Body of pancreas (tissue), 4 donors: ENCODE measurements around the gene SLC19A1.

Source experiments
- CTCF ChIP-seq, 7 experiments: fragments of 450-650 bp in 4 of 7; fragments of 200-600 bp in 3 of 7; sonication (generic) in 3 of 7; IDR thresholded peaks; one replicate each; pipeline ENCODE4 v1.5.1; 2016 to 2019; ENCODE audit warnings: antibody characterized with exemption in 7 of 7
- POLR2A ChIP-seq, 3 donors: fragments of 450-650 bp; IDR thresholded peaks; one replicate each; pipeline ENCODE4 v1.6.1; 2016; ENCODE audit warnings: antibody characterized with exemption in 3 of 3, mild to moderate bottlenecking in 2 of 3

GRCh38 chr21:45556302-45556644, 14.0 kb upstream of the SLC19A1 start:
- TF ChIP-seq CTCF (IDR thresholded peaks at IDR 0.05) (no peak), POLR2A (IDR thresholded peaks at IDR 0.05) (no peak)
